HepG2 (cell line): ENCODE measurements around the gene TACC2. TPM values are rescaled to one million over a fixed set of nuclear protein-coding genes. Genes with fewer than 3 reads are reported as not detected.

ENCODE experiments used
- ATAC-seq: fragments of 200-7000 bp; cut with Tn5 transposase; 3 replicates; pipeline ENCODE4 v1.9.1; 2020; ENCODE audit warnings: mild to moderate bottlenecking, moderate library complexity
- BruUV-seq: library from RNA; stranded (reverse); fragments of 400-500 nt; replicated peaks from 2 replicates; lab custom pipeline; 2021; lab: Mats Ljungman, UMichigan
- CTCF ChIA-PET: fragments of 300-600 bp; formaldehyde crosslinking; extraction: SDS; loops from one replicate; lab custom pipeline; 2021; ENCODE audit warnings: low total read pairs, inconsistent platforms, low intra/inter-chr PET ratio; lab: Yijun Ruan, JAX
- POLR2A ChIA-PET: fragments of 350-600 bp; sonication (Branson Sonifier 250); formaldehyde crosslinking; loops from one replicate; lab custom pipeline; 2020; ENCODE audit warnings: antibody characterized with exemption, inconsistent platforms; lab: Yijun Ruan, JAX
- DNase-seq: peaks from one replicate; pipeline ENCODE4 v3.0.0-alpha.2; 2015; ENCODE audit warnings: low spot score
- FAIRE-seq: peaks from 3 replicates; lab custom pipeline; 2011; peaks lifted over from hg19 to GRCh38; lab: Jason Lieb, UNC
- H2AFZ ChIP-seq: one replicate; pipeline ENCODE4 v1.6.1; 2011; ENCODE audit warnings: low read length, inconsistent platforms
- H3K27ac ChIP-seq: fragments of 300-600 bp; 3 replicates; pipeline ENCODE4 v1.8.0; 2011; ENCODE audit warnings: mixed run types, mild to moderate bottlenecking, mixed read lengths, low read length, inconsistent platforms; ENCODE audit not compliant: insufficient read depth; ENCODE audit errors: extremely low read length
- H3K27me3 ChIP-seq, 2 experiments: fragments of 200-600 bp in 1 of 2; 2 replicates in 1 of 2; 3 replicates in 1 of 2; pipeline versions ENCODE4 v1.6.0 to v1.8.0; 2011; ENCODE audit warnings: low read length in 2 of 2, mild to moderate bottlenecking in 2 of 2, moderate library complexity in 2 of 2, inconsistent platforms in 1 of 2; ENCODE audit not compliant: insufficient read depth in 2 of 2, control insufficient read depth in 1 of 2
- H3K36me3 ChIP-seq, 2 experiments: fragments of 200-600 bp in 1 of 2; replicated peaks in 1 of 2; 2 replicates in 1 of 2; 3 replicates in 1 of 2; pipeline versions ENCODE4 v1.5.1 to v1.8.0; 2011; ENCODE audit warnings: low read length in 2 of 2, inconsistent platforms in 1 of 2; ENCODE audit not compliant: insufficient read depth in 2 of 2, control insufficient read depth in 1 of 2
- H3K4me1 ChIP-seq: 2 replicates; pipeline ENCODE4 v1.5.1; 2012; ENCODE audit warnings: low read length, inconsistent platforms; ENCODE audit not compliant: insufficient read depth
- H3K4me2 ChIP-seq: 2 replicates; pipeline ENCODE4 v1.6.0; 2011; ENCODE audit warnings: low read depth, low read length, inconsistent platforms
- H3K4me3 ChIP-seq, 3 experiments: fragments of 200-600 bp in 1 of 3; sonication (generic), shearing (Covaris generic) in 1 of 3; replicated peaks in 1 of 3; 2 replicates each; pipeline ENCODE4 v1.5.1; 2011 to 2016; ENCODE audit warnings: low read length in 3 of 3, inconsistent platforms in 2 of 3, low read depth in 2 of 3, mild to moderate bottlenecking in 2 of 3, control low read depth in 1 of 3, mixed read lengths in 1 of 3; ENCODE audit not compliant: insufficient read depth in 1 of 3
- H3K79me2 ChIP-seq: one replicate; pipeline ENCODE4 v1.6.1; 2011; ENCODE audit warnings: low read length, inconsistent platforms; ENCODE audit not compliant: insufficient read depth
- H3K9ac ChIP-seq: 2 replicates; pipeline ENCODE4 v1.6.0; 2011; ENCODE audit warnings: mild to moderate bottlenecking, low read depth, low read length, inconsistent platforms; ENCODE audit not compliant: insufficient read depth
- H3K9me3 ChIP-seq: 2 replicates; pipeline ENCODE4 v1.5.1; 2012; ENCODE audit warnings: mild to moderate bottlenecking, low read length
- H4K20me1 ChIP-seq: 2 replicates; pipeline ENCODE4 v1.6.0; 2011; ENCODE audit warnings: inconsistent platforms, mild to moderate bottlenecking, low read length, moderate library complexity; ENCODE audit not compliant: insufficient read depth
- CENPX ChIP-seq: sonication (generic); formaldehyde crosslinking; IDR thresholded peaks from 2 replicates; pipeline ENCODE4 v1.9.0; 2021; ENCODE audit warnings: mild to moderate bottlenecking, missing genetic modification reagents, moderate library complexity
- FIP1L1 ChIP-seq: fragments of 200-400 bp; formaldehyde crosslinking; IDR thresholded peaks from 2 replicates; pipeline ENCODE4 v1.6.1; 2018; ENCODE audit warnings: low read depth, mild to moderate bottlenecking, low read length, moderate library complexity, borderline replicate concordance; ENCODE audit not compliant: insufficient read depth
- FOSL2 ChIP-seq: sonication (generic); formaldehyde crosslinking; IDR thresholded peaks from 2 replicates; pipeline ENCODE4 v1.4.0; 2020; ENCODE audit warnings: missing genetic modification reagents
- FOXC1 ChIP-seq: sonication (generic); formaldehyde crosslinking; IDR thresholded peaks from 2 replicates; pipeline ENCODE4 v1.8.0; 2022; ENCODE audit warnings: mild to moderate bottlenecking, missing genetic modification reagents, borderline replicate concordance
- MYC ChIP-seq: sonication (generic); formaldehyde crosslinking; IDR thresholded peaks from 2 replicates; pipeline ENCODE4 v1.9.0; 2021; ENCODE audit warnings: missing genetic modification reagents, borderline replicate concordance
- PATZ1 ChIP-seq: sonication (generic); formaldehyde crosslinking; IDR thresholded peaks from 2 replicates; pipeline ENCODE4 v1.4.0; 2020; ENCODE audit warnings: missing genetic modification reagents
- POLR2AphosphoS2 ChIP-seq: IDR thresholded peaks from 2 replicates; pipeline ENCODE4 v1.6.1; 2011; ENCODE audit warnings: low read depth, low read length, improper control_type of control experiment
- THAP11 ChIP-seq: IDR thresholded peaks from 2 replicates; pipeline ENCODE4 v1.6.1; 2016; ENCODE audit warnings: missing biosample characterization, missing genetic modification reagents
- ZBTB7B ChIP-seq: sonication (generic); formaldehyde crosslinking; IDR thresholded peaks from 2 replicates; pipeline ENCODE4 v1.4.0; 2020; ENCODE audit warnings: missing genetic modification reagents
- ZFP36L1 ChIP-seq: sonication (generic); formaldehyde crosslinking; IDR thresholded peaks from 2 replicates; pipeline ENCODE4 v1.8.0; 2022; ENCODE audit warnings: mild to moderate bottlenecking, missing genetic modification reagents, moderate library complexity
- ZFX ChIP-seq: sonication (generic); formaldehyde crosslinking; IDR thresholded peaks from 2 replicates; pipeline ENCODE4 v1.4.0; 2020; ENCODE audit warnings: mild to moderate bottlenecking, low read depth, missing genetic modification reagents, moderate library complexity
- ZNF30 ChIP-seq: sonication (generic); formaldehyde crosslinking; IDR thresholded peaks from 2 replicates; pipeline ENCODE4 v1.5.0; 2020; ENCODE audit warnings: mild to moderate bottlenecking, missing genetic modification reagents
- ZNF501 ChIP-seq: sonication (generic); formaldehyde crosslinking; IDR thresholded peaks from 2 replicates; pipeline ENCODE4 v1.5.1; 2020; ENCODE audit warnings: mild to moderate bottlenecking, moderate library complexity, missing genetic modification reagents
- ZNF883 ChIP-seq: sonication (generic); formaldehyde crosslinking; IDR thresholded peaks from 2 replicates; pipeline ENCODE4 v1.5.1; 2020; ENCODE audit warnings: mild to moderate bottlenecking, missing genetic modification reagents; ENCODE audit errors: not compliant biosample characterization
- WGBS: methylation state at CpG from one replicate; pipeline ENCODE4 v1.1.6; 2017; ENCODE audit warnings: low lambda C conversion rate; 5-methylcytosine and 5-hydroxymethylcytosine counted together
- in situ Hi-C: cut with HindIII; loops from 2 replicates; pipeline ENCODE4 v1.10.0; 2017; ENCODE audit warnings: low pct_unique_long_range_greater_than_20kb; ENCODE audit not compliant: extremely low pct_ligation_motif_present
- intact Hi-C: fragments of 100-400 bp; cut with micrococcal nuclease; formaldehyde crosslinking; loops from one replicate; pipeline ENCODE4 v1.10.0; 2022; ENCODE audit not compliant: unreplicated experiment
- polyA plus RNA-seq, 8 experiments: library from polyadenylated mRNA; depleted of rRNA in 3 of 8; stranded (reverse) in 7 of 8; unstranded in 1 of 8; fragments of >200 nt; fragmentation: Illumina TruSeq in 4 of 8; extraction: Trizol in 4 of 8; gene quantifications; 2 replicates each; pipeline versions ENCODE4 v1.2.1 to v1.2.3, GENCODE V29; 2011 to 2016; ENCODE audit warnings: low read depth in 4 of 8, missing spikeins in 1 of 8, mixed read lengths in 1 of 8; ENCODE audit not compliant: insufficient read depth in 1 of 8
- total RNA-seq, 5 experiments: library from RNA; depleted of rRNA; stranded (reverse); fragments of >200 nt; fragmentation: Illumina TruSeq; extraction: Trizol; gene quantifications; 2 replicates each; pipeline ENCODE4 v1.2.3, GENCODE V29; 2016; ENCODE audit warnings: low read depth in 1 of 5
- TF ChIP-seq, protein P1 (sequence below): sonication (generic); formaldehyde crosslinking; conservative IDR thresholded peaks from 2 replicates; pipeline ENCODE4 v1.8.1; 2023; ENCODE audit warnings: missing genetic modification reagents
- TF ChIP-seq, protein P2 (sequence below): sonication (generic); formaldehyde crosslinking; IDR thresholded peaks from 2 replicates; pipeline ENCODE4 v1.4.0; 2020; ENCODE audit warnings: mild to moderate bottlenecking, missing genetic modification reagents

Gene TACC2
- total and polyA plus RNA-seq, 2 of the 13 experiments (the other 11 are each of a cell fraction or from before 2014, with no cell fraction given), result 11.8 to 16.0 TPM

DNA sequence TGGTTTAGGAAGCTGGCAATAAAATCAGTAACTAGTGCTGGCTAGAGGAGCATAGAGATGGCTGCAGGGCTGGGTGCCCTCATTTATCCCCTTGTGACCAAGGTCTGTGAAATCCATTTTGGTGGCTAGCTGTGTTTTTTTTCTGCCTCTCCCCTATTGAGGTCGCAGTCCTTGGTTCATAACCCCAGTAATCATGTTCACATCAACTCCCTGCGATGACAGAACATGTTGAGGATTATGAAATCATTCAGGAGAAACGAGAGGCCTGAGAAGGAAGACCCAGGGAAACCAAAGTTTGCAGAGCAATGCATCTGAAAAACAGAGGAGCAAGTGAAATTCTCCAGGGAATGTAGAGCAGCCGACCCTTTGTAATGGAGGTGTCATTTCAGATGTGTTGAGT is 126.9 kb downstream of the TACC2 start:
- Histone ChIP-seq H3K27ac (no peak overlapping the region), H3K4me2 (peak overlapping the region; percentile 93), H2AFZ (no peak overlapping the region)
- ATAC-seq, result no peak
- TF ChIP-seq, protein P1, sequence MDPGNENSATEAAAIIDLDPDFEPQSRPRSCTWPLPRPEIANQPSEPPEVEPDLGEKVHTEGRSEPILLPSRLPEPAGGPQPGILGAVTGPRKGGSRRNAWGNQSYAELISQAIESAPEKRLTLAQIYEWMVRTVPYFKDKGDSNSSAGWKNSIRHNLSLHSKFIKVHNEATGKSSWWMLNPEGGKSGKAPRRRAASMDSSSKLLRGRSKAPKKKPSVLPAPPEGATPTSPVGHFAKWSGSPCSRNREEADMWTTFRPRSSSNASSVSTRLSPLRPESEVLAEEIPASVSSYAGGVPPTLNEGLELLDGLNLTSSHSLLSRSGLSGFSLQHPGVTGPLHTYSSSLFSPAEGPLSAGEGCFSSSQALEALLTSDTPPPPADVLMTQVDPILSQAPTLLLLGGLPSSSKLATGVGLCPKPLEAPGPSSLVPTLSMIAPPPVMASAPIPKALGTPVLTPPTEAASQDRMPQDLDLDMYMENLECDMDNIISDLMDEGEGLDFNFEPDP (CRISPR knock-in tag), result no peak
- no peak for TF ChIP-seq ZNF883 (CRISPR knock-in tag)
- TF ChIP-seq ZBTB7B (CRISPR knock-in tag), result no peak
- TF ChIP-seq MYC (CRISPR knock-in tag), result no peak
- TF ChIP-seq POLR2AphosphoS2, result no peak
- TF ChIP-seq ZFP36L1 (CRISPR knock-in tag), result no peak
- TF ChIP-seq, all 625 proteins: peak for 0
- Histone ChIP-seq H3K4me1 (peaks cover 45% of the 10 kb centered on the region), H3K4me3 (no peak overlapping the region), H3K36me3 (peaks cover 2 to 4% of the 10 kb centered on the region in 2 experiments; a peak in 2 of 5 replicates), H4K20me1 (peaks cover 3% of the 10 kb centered on the region; the same call in 1 of the 2 replicates), H3K79me2 (peaks cover 82% of the 10 kb centered on the region), H3K9me3 (no peaks in the 10 kb centered on the region), H3K27me3 (no peaks in the 10 kb centered on the region), H3K9ac (no peak overlapping the region)
- 71% methylated on average over 4 of the region's 4 CpGs for WGBS
- in situ Hi-C loops (no loop called here), intact Hi-C loops (no loop called here)
- POLR2A ChIA-PET, result interaction anchor here (1.3 kb wide), 1 partner anchor 53 kb away, joined by 3 read pairs; no protein-coding TSS in a partner anchor
- DNase-seq, result no peak
- CTCF ChIA-PET, result no interaction called here
- no peak for FAIRE-seq
- no TSS peak for BruUV-seq

DNA sequence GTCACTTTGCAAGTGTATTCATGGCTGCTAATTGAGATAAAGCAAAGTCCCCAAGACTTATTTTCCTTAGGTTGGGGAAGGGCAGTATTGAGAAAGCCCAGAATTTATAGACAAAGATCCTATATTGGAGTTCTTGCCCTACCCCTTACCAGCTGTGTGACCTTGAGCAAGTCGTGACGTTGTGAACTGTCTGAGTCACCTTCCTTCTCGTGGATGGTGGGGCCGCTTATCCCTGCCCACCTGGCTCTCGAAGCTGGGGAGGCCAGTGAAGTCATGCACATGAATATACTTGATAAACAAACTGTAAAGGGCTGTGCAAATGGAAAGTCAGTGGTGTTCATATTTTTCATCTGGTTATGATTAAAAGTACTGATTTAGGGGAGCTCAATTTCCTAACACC is 127.4 kb downstream of the TACC2 start:
- intact Hi-C loops (no loop called here), in situ Hi-C loops (no loop called here)
- H3K4me3 ChIP-seq, result no peak overlapping the region
- ChIA-PET POLR2A (interaction anchor here (1.3 kb wide), 1 partner anchor 53 kb away, joined by 3 read pairs; no protein-coding TSS in a partner anchor), CTCF (no interaction called here)
- H3K79me2 ChIP-seq, result peaks cover 86% of the 10 kb centered on the region
- peak overlapping the region; percentile 93; the same call in 1 of the 2 replicates for H3K4me2 ChIP-seq
- no peaks in the 10 kb centered on the region for H3K27me3 ChIP-seq
- WGBS, result 42% methylated on average over 5 of the region's 5 CpGs
- no peak for ATAC-seq
- H2AFZ ChIP-seq, result no peak overlapping the region
- H3K27ac ChIP-seq, result no peak overlapping the region
- peaks cover 47% of the 10 kb centered on the region for H3K4me1 ChIP-seq
- no peak for FAIRE-seq
- H3K36me3 ChIP-seq, result peaks cover 2 to 7% of the 10 kb centered on the region in 2 experiments; a peak in 2 of 5 replicates
- peaks cover 3% of the 10 kb centered on the region; the same call in 1 of the 2 replicates for H4K20me1 ChIP-seq
- H3K9ac ChIP-seq, result no peak overlapping the region
- no peaks in the 10 kb centered on the region for H3K9me3 ChIP-seq
- peak; percentile 26 for DNase-seq
- no TSS peak for BruUV-seq
- TF ChIP-seq THAP11 (no peak), ZNF30 (CRISPR knock-in tag) (no peak), FOSL2 (peak; percentile 86), PATZ1 (peak; percentile 80), FIP1L1 (no peak), ZNF501 (CRISPR knock-in tag) (no peak), ZFX (CRISPR knock-in tag) (no peak), FOXC1 (CRISPR knock-in tag) (no peak), CENPX (no peak)
- TF ChIP-seq, protein P2, sequence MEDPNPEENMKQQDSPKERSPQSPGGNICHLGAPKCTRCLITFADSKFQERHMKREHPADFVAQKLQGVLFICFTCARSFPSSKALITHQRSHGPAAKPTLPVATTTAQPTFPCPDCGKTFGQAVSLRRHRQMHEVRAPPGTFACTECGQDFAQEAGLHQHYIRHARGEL (CRISPR knock-in tag), result no peak
